PC-3 (cell line): Measurements from ENCODE around the gene MINDY3. TPM values are rescaled to one million over a fixed set of nuclear protein-coding genes. Genes with fewer than 3 reads are reported as not detected.
"Not testable (repeated sequence)": the region's sequence is repeated elsewhere in the genome, so short reads cannot be mapped to it uniquely, and the experiment has no call there.

Experiments used
- ATAC-seq: fragments of 200-7000 bp; cut with Tn5 transposase; 2 replicates; pipeline ENCODE4 v1.9.1; 2020; ENCODE audit warnings: mild to moderate bottlenecking, moderate library complexity
- BruUV-seq: library from RNA; stranded (reverse); fragments of 400-500 nt; replicated peaks from 2 replicates; lab custom pipeline; 2021; lab: Mats Ljungman, UMichigan
- CTCF ChIA-PET: fragments of 300-600 bp; sonication (Branson Sonifier 250); formaldehyde crosslinking; loops from one replicate; lab custom pipeline; 2022; ENCODE audit warnings: antibody characterized with exemption; lab: Charles Lee
- POLR2A ChIA-PET: fragments of 300-600 bp; sonication (Branson Sonifier 250); formaldehyde crosslinking; loops from one replicate; lab custom pipeline; 2022; ENCODE audit warnings: antibody characterized with exemption; ENCODE audit not compliant: unreplicated experiment; lab: Charles Lee
- DNase-seq: peaks from one replicate; pipeline ENCODE4 v3.0.0-alpha.2; 2015
- H2AFZ ChIP-seq: fragments of 300-600 bp; sonication (generic); 2 replicates; pipeline ENCODE4 v1.6.0; 2016; ENCODE audit warnings: antibody characterized with exemption, low read length
- H3F3A ChIP-seq: fragments of 300-600 bp; sonication (generic); one replicate; pipeline ENCODE4 v1.6.0; 2017; ENCODE audit warnings: antibody characterized with exemption, low read length, control low read depth, mild to moderate bottlenecking; ENCODE audit not compliant: unreplicated experiment
- H3K27ac ChIP-seq: fragments of 300-600 bp; sonication (generic); 2 replicates; pipeline ENCODE4 v1.5.1; 2016; ENCODE audit warnings: mild to moderate bottlenecking, low read length
- H3K27me3 ChIP-seq: fragments of 300-600 bp; sonication (generic); 2 replicates; pipeline ENCODE4 v1.6.1; 2016; ENCODE audit warnings: low read length, mixed read lengths
- H3K36me3 ChIP-seq: fragments of 300-600 bp; sonication (generic); 2 replicates; pipeline ENCODE4 v1.6.1; 2016; ENCODE audit warnings: low read depth, mixed run types, low read length, mixed read lengths
- H3K4me1 ChIP-seq: fragments of 300-600 bp; sonication (generic); 2 replicates; pipeline ENCODE4 v1.5.1; 2016; ENCODE audit warnings: low read length; ENCODE audit not compliant: insufficient read depth
- H3K4me2 ChIP-seq: fragments of 300-600 bp; sonication (generic); 2 replicates; pipeline ENCODE4 v1.6.0; 2016; ENCODE audit warnings: low read length
- H3K4me3 ChIP-seq: fragments of 300-600 bp; sonication (generic); 2 replicates; pipeline ENCODE4 v1.5.1; 2016; ENCODE audit warnings: mild to moderate bottlenecking, low read length, mixed read lengths
- H3K79me2 ChIP-seq: fragments of 300-600 bp; sonication (generic); 2 replicates; pipeline ENCODE4 v1.6.1; 2017; ENCODE audit warnings: low read length, mixed read lengths
- H3K9ac ChIP-seq: fragments of 300-600 bp; sonication (generic); 2 replicates; pipeline ENCODE4 v1.6.0; 2016; ENCODE audit warnings: mild to moderate bottlenecking, low read length
- H3K9me2 ChIP-seq: fragments of 300-600 bp; sonication (generic); replicated peaks from 2 replicates; pipeline ENCODE4 v1.6.1; 2016; ENCODE audit warnings: mixed run types, low read length, mixed read lengths
- H3K9me3 ChIP-seq: fragments of 300-600 bp; sonication (generic); 2 replicates; pipeline ENCODE4 v1.6.1; 2016; ENCODE audit warnings: low read length, mixed read lengths
- H4K20me1 ChIP-seq: fragments of 300-600 bp; sonication (generic); 2 replicates; pipeline ENCODE4 v1.6.1; 2016; ENCODE audit warnings: low read length, mixed read lengths
- EZH2 ChIP-seq: fragments of 300-600 bp; sonication (generic); IDR thresholded peaks from one replicate; pipeline ENCODE4 v1.6.1; 2017; ENCODE audit warnings: antibody characterized with exemption, mild to moderate bottlenecking, low read length; ENCODE audit not compliant: unreplicated experiment
- EZH2phosphoT487 ChIP-seq: fragments of 300-600 bp; sonication (generic); IDR thresholded peaks from 2 replicates; pipeline ENCODE4 v1.6.1; 2018; ENCODE audit warnings: mild to moderate bottlenecking, antibody characterized with exemption, low read length, borderline replicate concordance
- intact Hi-C: fragments of 100-400 bp; cut with micrococcal nuclease; formaldehyde crosslinking; loops from 2 replicates; pipeline ENCODE4 v1.9.0; 2023
- total RNA-seq: library from RNA; depleted of rRNA; stranded (reverse); fragments of >200 nt; gene quantifications from 2 replicates; pipeline ENCODE4 v1.2.3, GENCODE V29; 2014
- TF ChIP-seq, protein P1 (sequence below): fragments of 300-600 bp; sonication (generic); conservative IDR thresholded peaks from 2 replicates; pipeline ENCODE4 v1.5.1; 2017; ENCODE audit warnings: antibody characterized with exemption, low read depth, mild to moderate bottlenecking, low read length

Gene MINDY3
- total RNA-seq, 1 experiment from 2014 or later: 9.5 TPM

DNA sequence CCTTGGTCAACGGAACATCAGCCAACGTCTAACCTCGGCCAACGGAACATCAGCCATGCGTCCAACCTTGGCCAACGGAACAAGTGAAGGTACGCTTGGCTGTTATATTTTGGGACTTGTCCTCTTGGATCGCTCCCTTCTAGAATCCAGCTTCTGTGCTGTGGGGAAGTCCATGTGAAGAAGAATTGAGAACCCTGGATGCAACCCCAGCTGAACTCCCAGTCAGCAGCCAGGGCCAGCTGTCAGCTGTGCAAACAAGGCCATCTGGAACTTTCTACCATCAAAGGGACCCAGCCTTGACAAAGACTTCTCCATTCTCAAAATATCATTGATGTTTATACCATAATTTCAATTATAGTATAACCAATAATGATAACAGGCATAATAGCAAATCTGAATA lies 97.3 kb downstream of the MINDY3 start:
- Histone ChIP-seq H3F3A (no peaks in the 10 kb centered on the region), H3K9ac (no peak overlapping the region), H4K20me1 (no peaks in the 10 kb centered on the region), H3K9me3 (no peaks in the 10 kb centered on the region), H2AFZ (no peak overlapping the region), H3K4me1 (no peaks in the 10 kb centered on the region), H3K27me3 (no peaks in the 10 kb centered on the region), H3K36me3 (no peaks in the 10 kb centered on the region), H3K4me3 (no peak overlapping the region), H3K79me2 (no peaks in the 10 kb centered on the region), H3K4me2 (no peak overlapping the region), H3K27ac (no peak overlapping the region), H3K9me2 (no peaks in the 10 kb centered on the region)
- DNase-seq: no peak
- ChIA-PET POLR2A (no interaction called here), CTCF (no interaction called here)
- intact Hi-C loops: no loop called here
- BruUV-seq: no TSS peak
- no peak for ATAC-seq
- TF ChIP-seq EZH2phosphoT487 (no peak), EZH2 (no peak)
- TF ChIP-seq, protein P1, sequence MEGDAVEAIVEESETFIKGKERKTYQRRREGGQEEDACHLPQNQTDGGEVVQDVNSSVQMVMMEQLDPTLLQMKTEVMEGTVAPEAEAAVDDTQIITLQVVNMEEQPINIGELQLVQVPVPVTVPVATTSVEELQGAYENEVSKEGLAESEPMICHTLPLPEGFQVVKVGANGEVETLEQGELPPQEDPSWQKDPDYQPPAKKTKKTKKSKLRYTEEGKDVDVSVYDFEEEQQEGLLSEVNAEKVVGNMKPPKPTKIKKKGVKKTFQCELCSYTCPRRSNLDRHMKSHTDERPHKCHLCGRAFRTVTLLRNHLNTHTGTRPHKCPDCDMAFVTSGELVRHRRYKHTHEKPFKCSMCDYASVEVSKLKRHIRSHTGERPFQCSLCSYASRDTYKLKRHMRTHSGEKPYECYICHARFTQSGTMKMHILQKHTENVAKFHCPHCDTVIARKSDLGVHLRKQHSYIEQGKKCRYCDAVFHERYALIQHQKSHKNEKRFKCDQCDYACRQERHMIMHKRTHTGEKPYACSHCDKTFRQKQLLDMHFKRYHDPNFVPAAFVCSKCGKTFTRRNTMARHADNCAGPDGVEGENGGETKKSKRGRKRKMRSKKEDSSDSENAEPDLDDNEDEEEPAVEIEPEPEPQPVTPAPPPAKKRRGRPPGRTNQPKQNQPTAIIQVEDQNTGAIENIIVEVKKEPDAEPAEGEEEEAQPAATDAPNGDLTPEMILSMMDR: no peak

DNA sequence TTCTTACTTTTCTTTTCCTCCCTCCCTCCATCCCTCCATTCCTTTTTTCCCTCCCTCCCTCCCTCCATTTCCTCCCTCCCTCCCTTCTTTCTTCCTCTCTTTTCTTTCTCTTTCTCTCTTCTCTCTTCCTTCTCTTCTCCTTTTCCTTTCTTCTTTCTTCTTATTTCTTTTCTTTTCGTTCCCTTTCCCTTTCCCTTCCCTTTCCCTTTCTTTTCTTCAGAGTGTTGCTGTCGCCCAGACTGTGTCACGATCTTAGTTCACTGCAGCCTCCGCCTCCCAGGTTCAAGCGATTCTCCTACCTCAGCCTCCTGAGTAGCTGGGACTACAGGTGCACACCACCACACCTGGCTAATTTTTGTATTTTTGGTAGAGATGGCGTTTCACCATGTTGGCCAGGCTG lies 98.1 kb downstream of the MINDY3 start:
- H2AFZ ChIP-seq, H3K27me3 ChIP-seq, H3K9me2 ChIP-seq, BruUV-seq, ATAC-seq, CTCF ChIA-PET, intact Hi-C loops, H3K9me3 ChIP-seq, H3K36me3 ChIP-seq, DNase-seq, H3F3A ChIP-seq, H3K4me3 ChIP-seq, H3K4me1 ChIP-seq, POLR2A ChIA-PET, H3K79me2 ChIP-seq, H3K4me2 ChIP-seq, H4K20me1 ChIP-seq, H3K9ac ChIP-seq, H3K27ac ChIP-seq: not testable (repeated sequence)

DNA sequence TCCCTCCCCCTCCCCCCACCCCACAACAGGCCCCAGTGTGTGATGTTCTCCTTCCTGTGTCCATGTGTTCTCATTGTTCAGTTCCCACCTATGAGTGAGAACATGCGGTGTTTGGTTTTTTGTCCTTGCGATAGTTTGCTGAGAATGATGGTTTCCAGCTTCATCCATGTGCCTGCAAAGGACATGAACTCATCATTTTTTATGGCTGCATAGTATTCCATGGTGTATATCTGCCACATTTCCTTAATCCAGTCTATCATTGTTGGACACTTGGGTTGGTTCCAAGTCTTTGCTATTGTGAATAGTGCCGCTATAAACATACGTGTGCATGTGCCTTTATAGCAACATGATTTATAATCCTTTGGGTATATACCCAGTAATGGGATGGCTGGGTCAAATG lies 99.1 kb downstream of the MINDY3 start:
- POLR2A ChIA-PET, ATAC-seq, H2AFZ ChIP-seq, H3K4me2 ChIP-seq, H3K4me1 ChIP-seq, H3K4me3 ChIP-seq, H3F3A ChIP-seq, H3K9me3 ChIP-seq, H3K9me2 ChIP-seq, H4K20me1 ChIP-seq, H3K36me3 ChIP-seq, BruUV-seq, H3K27ac ChIP-seq, intact Hi-C loops, H3K9ac ChIP-seq, DNase-seq, H3K79me2 ChIP-seq, H3K27me3 ChIP-seq, CTCF ChIA-PET: not testable (repeated sequence)

DNA sequence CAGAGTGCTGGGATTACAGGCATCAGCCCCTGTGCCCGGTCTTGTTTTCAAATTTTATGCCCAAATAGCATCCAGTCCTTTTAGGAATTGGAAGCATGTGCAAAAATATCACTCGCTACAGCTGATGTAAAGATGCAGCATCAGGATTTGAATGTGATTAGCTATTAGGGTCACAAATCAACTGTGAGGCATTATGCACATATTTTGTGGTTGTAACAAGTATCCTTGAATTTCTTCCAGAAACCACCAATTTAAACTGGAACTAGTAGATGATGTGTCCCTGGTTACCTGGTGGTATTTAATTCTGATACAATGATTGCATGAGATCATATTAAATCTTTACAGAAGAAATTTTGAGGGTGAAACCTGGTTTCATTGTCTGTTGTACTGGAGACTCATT lies 99.6 kb downstream of the MINDY3 start:
- Histone ChIP-seq H4K20me1 (no peaks in the 10 kb centered on the region), H3K27me3 (0 out of 2 replicates have a peak, but pooled peaks cover under 1% of the 10 kb centered on the region), H3K27ac (no peak overlapping the region), H3K79me2 (no peaks in the 10 kb centered on the region), H3K9me2 (no peaks in the 10 kb centered on the region), H3K4me2 (no peak overlapping the region), H3F3A (no peaks in the 10 kb centered on the region), H3K4me3 (no peak overlapping the region), H2AFZ (no peak overlapping the region), H3K36me3 (no peaks in the 10 kb centered on the region), H3K9me3 (no peaks in the 10 kb centered on the region), H3K9ac (no peak overlapping the region), H3K4me1 (no peaks in the 10 kb centered on the region)
- no TSS peak for BruUV-seq
- ATAC-seq (no peak), DNase-seq (no peak)
- intact Hi-C loops: no loop called here
- ChIA-PET POLR2A (no interaction called here), CTCF (no interaction called here)
- no peak for TF ChIP-seq EZH2phosphoT487
- TF ChIP-seq EZH2: no peak
